RPMI8226 (cell line): ENCODE results near the gene GIGYF2.
A peak's percentile ranks its signal among the peaks of the same experiment; 100 is the strongest.
"Not testable (repeated sequence)": the region's sequence is repeated elsewhere in the genome, so short reads cannot be mapped to it uniquely, and the experiment has no call there.

ENCODE experiments used
- DNase-seq: peaks from one replicate; pipeline ENCODE4 v3.0.0-alpha.2; 2015

GIGYF2 gene

DNA sequence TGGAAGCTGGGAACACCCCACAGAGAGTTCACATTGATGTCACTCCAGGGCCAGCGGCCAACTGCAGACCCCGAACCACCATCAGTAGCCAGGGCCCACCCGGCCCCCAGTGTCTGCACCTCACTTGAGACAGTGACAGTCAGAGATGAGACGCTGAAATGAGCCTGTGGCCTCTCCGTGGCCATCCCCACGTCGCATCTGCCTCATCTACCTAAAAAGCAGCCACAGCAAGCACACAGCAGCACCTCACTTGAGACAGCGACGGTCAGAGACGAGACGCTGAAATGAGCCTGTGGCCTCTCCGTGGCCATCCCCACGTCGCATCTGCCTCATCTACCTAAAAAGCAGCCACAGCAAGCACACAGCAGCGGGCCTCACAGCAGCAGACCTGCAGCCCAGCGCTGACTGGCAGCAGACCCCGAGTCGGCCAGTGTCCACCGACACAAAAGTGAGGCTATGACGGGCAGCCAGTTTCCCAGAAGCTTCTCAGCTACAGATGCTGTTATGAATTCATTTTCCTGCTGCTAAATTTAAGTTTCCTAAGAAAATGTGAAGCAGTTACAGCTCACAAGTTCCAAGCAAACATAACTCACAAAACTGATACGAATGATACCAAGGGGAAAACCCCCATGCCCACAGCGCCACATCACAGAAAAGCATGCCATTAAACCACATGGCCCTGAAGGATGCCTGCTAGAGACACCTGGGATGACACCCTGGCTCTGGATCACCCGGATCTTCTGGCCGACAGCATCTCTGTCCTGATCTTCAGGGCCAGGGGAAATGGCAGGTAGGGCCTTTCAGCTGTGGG lies 200.7 kb downstream of the GIGYF2 start:
- no peak for DNase-seq

DNA sequence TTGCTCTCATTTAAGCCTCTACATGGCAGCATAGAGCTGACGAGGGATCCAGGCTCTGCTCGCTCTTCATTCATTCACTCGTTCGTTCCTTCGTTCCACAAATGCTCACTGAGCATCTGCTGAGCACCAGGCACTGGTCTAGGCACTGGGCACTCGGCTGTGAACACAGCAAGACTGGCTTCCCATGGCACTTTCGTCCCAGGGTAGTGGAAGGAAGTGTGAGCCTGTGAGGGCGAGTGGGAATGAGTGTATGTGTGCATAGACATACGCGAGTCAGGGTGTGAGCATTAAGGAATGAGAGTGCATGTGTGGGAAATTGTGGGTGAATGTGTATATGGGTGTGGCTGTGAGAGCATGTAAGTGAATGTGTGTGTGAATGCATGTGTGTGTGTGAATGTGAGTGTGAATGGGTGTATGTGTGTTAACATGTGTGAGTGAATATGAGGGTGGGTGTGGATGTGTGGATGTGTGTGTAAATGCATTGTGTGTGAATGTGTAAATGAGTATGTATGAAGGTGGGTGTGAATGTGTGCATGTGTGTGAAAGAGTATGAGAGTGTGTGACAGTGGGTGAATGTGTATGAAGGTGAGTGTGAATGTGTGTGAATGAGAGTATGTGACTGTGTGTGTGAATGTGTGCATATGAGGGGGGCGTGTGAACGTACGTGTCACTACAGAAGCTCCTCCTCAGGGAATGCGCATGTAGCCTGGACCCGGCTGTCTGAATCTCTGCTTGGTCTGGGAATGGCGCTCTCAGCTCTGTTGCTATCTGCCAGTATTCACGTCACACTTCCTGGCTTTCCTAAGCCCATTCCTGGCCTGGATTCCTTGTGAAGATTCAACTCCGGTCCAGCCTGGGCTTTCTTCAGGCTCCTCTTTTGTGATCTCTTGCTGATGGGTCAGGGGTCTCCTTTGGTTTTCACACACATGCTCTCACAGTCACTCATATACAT lies 201.7 kb downstream of the GIGYF2 start:
- no peak for DNase-seq

DNA sequence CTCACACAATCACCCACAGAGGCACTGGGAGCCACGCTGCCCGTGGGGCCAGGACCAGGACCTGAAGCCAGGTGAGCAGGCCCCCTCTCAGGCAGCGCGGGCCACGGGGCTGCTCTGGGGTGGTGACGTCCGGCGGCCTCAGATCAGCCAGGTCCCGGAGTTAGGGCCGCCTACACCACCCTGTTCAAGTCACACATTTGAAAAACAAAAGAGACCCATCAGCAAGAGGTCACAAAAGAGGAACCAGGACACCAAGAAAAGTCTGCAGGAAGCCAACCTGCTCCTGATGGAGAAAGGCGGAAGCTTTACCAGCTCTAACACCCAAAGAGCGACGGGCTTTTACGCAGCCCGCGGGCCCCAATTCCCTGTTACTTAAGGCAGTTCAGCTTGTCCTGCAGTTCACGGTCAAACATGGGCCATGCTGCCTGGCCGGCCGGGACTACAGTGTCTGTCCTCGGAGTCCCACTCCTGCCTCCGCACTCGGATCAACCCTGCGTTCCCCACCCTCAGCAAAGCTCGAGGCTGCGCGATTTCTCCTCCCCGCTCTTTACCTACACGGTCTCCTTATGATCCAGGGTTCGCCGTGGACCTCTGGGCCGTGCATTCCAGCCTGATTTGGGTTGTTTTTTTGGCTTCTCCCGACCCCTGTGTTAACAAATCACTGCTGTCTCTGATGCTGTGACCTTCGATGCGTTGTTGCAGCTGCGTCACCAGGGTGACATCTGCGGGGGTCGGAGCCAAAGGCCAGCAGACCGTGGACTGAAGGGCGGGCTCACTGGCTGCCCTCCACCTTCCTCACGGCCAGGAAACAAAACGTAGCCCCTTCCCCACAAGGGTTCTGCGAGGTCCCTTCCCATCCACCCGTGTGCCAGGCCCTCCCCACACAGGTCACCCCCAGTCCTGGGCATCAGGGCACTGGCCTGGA lies 203.9 kb downstream of the GIGYF2 start:
- DNase-seq, result peak; percentile 25

DNA sequence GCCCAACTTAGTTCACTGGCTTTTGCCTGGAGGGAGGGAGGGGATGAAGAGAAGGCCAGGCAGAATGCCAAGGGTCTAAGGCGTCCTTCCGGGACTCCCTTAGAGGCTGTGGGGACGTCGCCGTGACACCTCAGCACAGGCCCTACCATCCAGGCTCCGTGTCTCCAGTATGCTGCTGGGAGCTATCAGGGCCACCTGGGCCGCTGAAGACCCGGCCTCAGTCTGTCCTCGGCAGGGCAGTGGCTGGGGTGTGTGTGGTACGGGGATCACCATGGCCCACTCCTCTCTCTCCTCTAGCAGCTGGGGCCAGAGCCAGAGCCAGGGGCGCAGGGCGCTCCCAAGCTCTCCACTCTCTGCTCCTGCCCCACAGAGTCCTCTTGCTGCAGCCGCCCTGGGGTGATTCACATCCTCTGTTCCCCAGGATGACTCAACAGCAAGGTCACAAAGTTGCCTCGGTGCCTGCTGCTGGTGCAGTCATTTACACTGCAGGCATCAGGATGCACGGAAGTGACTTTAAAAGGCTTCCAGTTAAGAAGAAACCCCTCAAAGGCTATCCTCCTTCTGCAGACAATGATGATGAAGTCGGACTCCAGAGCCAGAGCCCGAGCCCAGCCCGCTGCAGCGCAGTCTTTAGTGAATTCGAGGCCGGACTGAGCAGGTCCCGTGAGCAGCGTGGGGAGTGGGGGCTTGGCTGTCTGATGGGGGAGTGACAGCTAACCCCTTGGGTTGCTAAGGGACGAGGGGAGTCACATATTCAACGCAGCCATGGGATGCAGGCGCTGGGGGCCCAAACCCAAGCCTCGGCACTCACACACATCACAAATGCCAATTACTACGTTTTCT lies 204.8 kb downstream of the GIGYF2 start:
- DNase-seq, result no peak

DNA sequence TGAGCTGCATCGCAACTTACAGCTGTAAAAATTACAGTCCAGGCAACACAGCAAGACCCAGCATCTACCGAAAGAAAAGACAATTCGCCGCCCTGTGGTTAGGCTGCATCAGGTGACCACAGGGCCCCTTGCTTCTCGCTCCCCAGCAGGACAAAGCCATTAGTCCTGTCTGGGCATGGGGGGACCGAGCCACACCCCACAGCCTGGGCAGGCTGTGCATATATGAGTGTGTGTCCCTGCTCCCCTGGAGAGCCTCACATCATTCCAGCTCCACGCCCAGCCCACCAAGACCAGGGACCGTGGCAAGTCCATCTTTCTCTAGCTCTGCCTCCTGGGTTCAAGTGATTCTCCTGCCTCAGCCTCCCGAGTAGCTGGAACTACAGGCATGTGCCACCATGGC lies 206.9 kb downstream of the GIGYF2 start:
- DNase-seq, result no peak

DNA sequence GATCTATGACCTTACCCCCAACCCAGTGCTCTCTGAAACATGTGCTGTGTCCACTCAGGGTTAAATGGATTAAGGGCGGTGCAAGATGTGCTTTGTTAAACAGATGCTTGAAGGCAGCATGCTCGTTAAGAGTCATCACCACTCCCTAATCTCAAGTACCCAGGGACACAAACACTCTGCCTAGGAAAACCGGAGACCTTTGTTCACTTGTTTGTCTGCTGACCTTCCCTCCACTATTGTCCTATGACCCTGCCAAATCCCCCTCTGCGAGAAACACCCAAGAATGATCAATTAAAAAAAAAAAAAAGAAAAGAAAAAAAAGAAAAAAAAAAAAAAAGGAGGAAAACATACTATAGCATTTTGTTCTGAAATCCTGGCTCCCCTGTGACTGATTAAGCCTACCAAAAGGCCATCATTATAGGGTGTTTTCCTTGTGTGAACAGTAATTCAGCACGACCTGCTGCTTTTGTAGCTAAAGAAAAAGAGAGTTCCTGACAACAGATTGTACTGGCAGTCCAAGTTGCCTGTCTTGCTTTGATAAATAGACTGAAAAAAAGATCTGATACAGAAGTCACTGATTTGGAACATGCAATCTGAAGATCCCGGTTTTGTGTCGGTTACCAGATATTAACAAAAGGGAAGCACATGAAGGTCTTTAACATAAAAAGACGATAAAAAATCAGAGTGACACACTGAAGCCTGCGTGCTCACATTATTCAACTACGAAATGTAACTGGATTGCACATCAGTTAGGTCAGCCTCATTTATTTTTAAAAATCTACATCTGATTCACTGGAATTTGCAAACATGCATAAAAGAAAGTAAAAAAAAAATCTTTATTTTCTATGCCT lies 210.0 kb downstream of the GIGYF2 start:
- DNase-seq, result not testable (repeated sequence)

DNA sequence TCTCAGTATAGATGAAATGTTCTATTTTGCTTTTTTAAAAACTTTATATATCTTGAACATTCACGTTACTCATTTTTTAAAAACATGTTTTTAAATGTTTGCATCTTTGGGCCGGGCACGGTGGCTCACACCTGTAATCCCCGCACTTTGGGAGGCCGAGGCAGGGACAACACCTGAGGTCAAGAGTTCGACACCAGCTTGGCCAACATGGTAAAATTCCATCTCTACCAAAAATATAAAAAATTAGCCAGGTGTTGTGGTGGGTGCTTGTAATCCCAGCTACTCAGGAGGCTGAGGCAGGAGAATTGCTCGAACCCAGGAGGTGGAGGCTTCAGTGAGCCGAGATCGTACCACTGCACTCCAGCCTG lies 210.6 kb downstream of the GIGYF2 start:
- not testable (repeated sequence) for DNase-seq

DNA sequence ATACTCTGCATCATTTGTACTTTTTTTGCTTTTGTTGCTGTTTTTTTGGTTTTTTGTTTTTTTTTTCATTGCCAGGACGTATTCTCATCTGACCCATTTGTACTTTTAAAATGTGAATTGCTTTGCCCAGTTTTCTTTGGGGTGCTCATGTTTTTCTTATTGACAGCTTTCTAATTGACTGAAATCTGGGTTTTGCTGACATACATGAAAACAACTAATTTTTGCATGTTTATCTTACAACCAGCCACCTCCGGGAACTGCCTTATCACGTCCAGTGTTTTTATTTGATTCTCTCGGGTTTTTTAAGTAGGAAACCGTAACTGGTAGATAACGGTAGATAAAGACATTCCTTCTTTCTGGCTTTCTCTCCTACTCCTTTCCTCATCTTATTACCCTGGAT lies 211.6 kb downstream of the GIGYF2 start:
- DNase-seq, result no peak
